Measurements from ENCODE around the gene MACROD2.
A peak's percentile ranks its signal among the peaks of the same experiment; 100 is the strongest.
"Not testable (repeated sequence)": the region's sequence is repeated elsewhere in the genome, so short reads cannot be mapped to it uniquely, and the experiment has no call there.

Gene MACROD2

DNA sequence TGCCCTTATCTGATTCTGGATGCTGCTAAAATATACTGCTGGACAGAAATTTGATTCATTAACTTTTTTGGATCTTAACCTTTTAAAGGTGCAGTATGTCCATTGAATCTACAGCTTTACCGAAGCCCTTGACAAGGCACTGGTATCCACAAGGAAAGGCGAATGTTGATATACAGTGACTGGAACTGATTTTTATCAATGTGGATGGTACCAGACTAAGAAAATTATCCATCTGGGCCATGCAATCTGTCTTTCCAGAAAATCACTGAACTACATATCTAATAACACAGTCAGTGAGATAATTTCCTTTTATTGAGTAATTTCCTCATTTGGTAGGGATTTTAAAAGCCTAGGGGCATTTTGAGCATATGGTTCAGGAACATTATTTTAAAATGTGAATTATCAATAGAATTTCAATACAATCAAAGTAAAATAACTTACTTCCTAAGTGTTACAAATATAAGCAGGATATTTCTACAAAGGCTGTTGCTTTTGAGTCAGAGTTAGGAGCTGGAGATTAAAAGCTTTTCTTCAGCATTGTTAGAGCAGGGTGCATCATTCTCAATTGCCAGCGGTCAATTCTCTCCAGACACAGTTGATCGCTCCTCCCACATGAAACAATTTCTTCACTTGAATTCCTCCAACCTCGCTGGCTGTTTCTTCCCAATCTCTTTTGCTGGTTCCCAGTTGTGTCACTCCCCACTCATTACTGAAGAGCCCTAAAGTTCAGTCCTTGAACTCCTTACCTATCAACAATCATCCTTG lies 927.4 kb downstream of the MACROD2 start:
- POLR2A ChIA-PET = no interaction called here
- TF ChIP-seq SETDB1 (IDR thresholded peaks at IDR 0.05; ENCODE audit: insufficient read length, low read length) (no peak), ZNF292 (tag by site-specific recombination; IDR thresholded peaks at IDR 0.05; ENCODE audit: borderline replicate concordance, low read depth) (no peak), ZBTB17 (tag by site-specific recombination; IDR thresholded peaks at IDR 0.05) (no peak), ZNF423 (tag by site-specific recombination; IDR thresholded peaks at IDR 0.05) (no peak), ZNF140 (tag by site-specific recombination; IDR thresholded peaks at IDR 0.05) (no peak), ZNF76 (tag by site-specific recombination; IDR thresholded peaks at IDR 0.05; ENCODE audit: borderline replicate concordance, low read depth) (no peak)
- TF ChIP-seq, protein P1, sequence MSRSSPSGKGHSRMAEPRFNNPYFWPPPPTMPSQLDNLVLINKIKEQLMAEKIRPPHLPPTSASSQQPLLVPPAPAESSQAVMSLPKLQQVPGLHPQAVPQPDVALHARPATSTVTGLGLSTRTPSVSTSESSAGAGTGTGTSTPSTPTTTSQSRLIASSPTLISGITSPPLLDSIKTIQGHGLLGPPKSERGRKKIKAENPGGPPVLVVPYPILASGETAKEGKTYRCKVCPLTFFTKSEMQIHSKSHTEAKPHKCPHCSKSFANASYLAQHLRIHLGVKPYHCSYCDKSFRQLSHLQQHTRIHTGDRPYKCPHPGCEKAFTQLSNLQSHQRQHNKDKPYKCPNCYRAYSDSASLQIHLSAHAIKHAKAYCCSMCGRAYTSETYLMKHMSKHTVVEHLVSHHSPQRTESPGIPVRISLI (tag by site-specific recombination; IDR thresholded peaks at IDR 0.05) = no peak
- TF ChIP-seq, protein P2, sequence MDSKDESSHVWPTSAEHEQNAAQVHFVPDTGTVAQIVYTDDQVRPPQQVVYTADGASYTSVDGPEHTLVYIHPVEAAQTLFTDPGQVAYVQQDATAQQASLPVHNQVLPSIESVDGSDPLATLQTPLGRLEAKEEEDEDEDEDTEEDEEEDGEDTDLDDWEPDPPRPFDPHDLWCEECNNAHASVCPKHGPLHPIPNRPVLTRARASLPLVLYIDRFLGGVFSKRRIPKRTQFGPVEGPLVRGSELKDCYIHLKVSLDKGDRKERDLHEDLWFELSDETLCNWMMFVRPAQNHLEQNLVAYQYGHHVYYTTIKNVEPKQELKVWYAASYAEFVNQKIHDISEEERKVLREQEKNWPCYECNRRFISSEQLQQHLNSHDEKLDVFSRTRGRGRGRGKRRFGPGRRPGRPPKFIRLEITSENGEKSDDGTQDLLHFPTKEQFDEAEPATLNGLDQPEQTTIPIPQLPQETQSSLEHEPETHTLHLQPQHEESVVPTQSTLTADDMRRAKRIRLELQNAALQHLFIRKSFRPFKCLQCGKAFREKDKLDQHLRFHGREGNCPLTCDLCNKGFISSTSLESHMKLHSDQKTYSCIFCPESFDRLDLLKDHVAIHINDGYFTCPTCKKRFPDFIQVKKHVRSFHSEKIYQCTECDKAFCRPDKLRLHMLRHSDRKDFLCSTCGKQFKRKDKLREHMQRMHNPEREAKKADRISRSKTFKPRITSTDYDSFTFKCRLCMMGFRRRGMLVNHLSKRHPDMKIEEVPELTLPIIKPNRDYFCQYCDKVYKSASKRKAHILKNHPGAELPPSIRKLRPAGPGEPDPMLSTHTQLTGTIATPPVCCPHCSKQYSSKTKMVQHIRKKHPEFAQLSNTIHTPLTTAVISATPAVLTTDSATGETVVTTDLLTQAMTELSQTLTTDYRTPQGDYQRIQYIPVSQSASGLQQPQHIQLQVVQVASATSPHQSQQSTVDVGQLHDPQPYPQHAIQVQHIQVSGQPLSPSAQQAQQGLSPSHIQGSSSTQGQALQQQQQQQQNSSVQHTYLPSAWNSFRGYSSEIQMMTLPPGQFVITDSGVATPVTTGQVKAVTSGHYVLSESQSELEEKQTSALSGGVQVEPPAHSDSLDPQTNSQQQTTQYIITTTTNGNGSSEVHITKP (tag by site-specific recombination; IDR thresholded peaks at IDR 0.05) = no peak
- Histone ChIP-seq H3K4me3 (ENCODE audit: low read depth, low read length) (no peak overlapping the region), H3K9me3 (ENCODE audit: control insufficient read depth, insufficient read depth, low read depth, low read length) (no peaks in the 10 kb centered on the region), H3K27ac (ENCODE audit: extremely low read depth, low read depth, low read length) (no peak overlapping the region), H3K36me3 (ENCODE audit: control insufficient read depth in 2 of 2, insufficient read depth in 1 of 2, low read length in 2 of 2) (no peaks in the 10 kb centered on the region), H3K4me1 (ENCODE audit: control insufficient read depth, insufficient read depth, low read length) (peaks cover 16% of the 10 kb centered on the region)
- CTCF ChIA-PET = interaction anchor here (0.9 kb wide), 1 partner anchor 242 kb away, joined by 3 read pairs; no protein-coding TSS in a partner anchor

DNA sequence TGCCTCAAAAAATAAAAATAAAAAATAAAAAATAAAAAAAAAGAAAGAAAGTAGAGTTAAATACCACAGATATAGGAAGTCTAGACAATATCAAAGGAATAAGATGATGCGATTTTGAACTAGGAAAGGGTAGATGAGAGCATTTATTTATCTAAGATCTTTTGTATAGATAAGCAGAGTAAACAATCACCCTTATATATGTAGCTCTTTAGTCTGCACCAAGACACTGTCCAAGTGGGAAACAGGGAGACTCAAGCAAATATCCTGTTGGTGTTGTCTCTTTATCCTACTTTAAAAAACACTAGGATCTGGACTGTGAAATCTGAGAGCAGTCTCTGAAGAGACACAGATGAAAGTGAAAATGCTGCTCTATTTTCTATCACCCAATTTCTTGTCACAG lies 929.1 kb downstream of the MACROD2 start:
- no peak overlapping the region for H3K4me3 ChIP-seq (ENCODE audit: low read depth, low read length)
- POLR2A ChIA-PET = interaction anchor here (0.6 kb wide), 1 partner anchor 468 kb away, joined by 4 read pairs; no protein-coding TSS in a partner anchor
- no peaks in the 10 kb centered on the region for H3K36me3 ChIP-seq (ENCODE audit: control insufficient read depth in 2 of 2, insufficient read depth in 1 of 2, low read length in 2 of 2)
- H3K27ac ChIP-seq (ENCODE audit: extremely low read depth, low read depth, low read length) = no peak overlapping the region
- TF ChIP-seq, protein P2 (tag by site-specific recombination; IDR thresholded peaks at IDR 0.05) = peak; percentile 44; the same call in 1 of the 2 replicates
- TF ChIP-seq, protein P3, sequence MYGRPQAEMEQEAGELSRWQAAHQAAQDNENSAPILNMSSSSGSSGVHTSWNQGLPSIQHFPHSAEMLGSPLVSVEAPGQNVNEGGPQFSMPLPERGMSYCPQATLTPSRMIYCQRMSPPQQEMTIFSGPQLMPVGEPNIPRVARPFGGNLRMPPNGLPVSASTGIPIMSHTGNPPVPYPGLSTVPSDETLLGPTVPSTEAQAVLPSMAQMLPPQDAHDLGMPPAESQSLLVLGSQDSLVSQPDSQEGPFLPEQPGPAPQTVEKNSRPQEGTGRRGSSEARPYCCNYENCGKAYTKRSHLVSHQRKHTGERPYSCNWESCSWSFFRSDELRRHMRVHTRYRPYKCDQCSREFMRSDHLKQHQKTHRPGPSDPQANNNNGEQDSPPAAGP (tag by site-specific recombination; IDR thresholded peaks at IDR 0.05) = no peak
- peaks cover 15% of the 10 kb centered on the region for H3K4me1 ChIP-seq (ENCODE audit: control insufficient read depth, insufficient read depth, low read length)
- no peaks in the 10 kb centered on the region for H3K9me3 ChIP-seq (ENCODE audit: control insufficient read depth, insufficient read depth, low read depth, low read length)
- CTCF ChIA-PET = interaction anchor here (0.6 to 1.1 kb wide), 3 partner anchors 14 to 361 kb away, joined by 3 to 4 read pairs (median 3); no protein-coding TSS in a partner anchor

DNA sequence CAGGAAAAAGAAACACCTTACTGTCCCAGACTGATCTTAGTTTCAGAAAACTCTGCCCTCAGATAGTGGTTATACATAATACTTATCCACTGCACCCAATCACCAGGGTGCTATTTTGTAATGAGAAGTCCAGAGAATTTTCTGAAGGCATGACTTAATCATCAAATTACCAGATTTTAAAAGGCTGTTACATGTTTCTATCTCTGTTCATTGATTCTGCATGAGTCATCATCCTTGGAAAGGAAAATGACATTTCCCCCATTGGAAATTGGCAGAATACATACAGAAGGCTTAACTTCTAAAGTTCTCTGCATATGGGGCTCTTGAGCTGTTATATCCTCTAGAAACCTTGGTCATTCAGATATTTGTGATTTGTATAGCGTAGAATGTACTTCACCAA lies 930.0 kb downstream of the MACROD2 start:
- CTCF ChIA-PET = no interaction called here

DNA sequence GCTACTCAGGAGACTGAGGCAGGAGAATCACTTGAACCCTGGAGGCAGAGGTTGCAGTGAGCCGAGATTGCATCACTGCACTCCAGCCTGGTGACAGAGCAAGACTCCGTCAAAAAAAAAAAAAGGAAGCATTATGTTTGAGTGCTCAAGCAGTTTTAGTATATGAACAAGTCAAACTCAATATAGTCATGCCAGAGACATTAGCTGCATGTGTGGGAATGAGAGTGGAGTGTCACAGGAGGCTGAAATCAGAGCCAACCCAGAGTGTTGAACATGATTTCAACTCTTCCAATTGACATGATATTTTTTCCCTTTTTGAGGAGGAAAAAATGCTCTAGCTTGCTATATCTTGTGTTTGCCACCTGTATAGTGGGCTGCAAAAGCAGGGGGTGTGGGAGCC lies 931.1 kb downstream of the MACROD2 start:
- H3K9me3 ChIP-seq (ENCODE audit: control insufficient read depth, insufficient read depth, low read depth, low read length); H3K27ac ChIP-seq (ENCODE audit: extremely low read depth, low read depth, low read length); H3K4me3 ChIP-seq (ENCODE audit: low read depth, low read length); H3K36me3 ChIP-seq (ENCODE audit: control insufficient read depth in 2 of 2, insufficient read depth in 1 of 2, low read length in 2 of 2); H3K4me1 ChIP-seq (ENCODE audit: control insufficient read depth, insufficient read depth, low read length): not testable (repeated sequence)
- ChIA-PET CTCF (interaction anchor here (0.6 to 0.8 kb wide), 2 partner anchors 12 to 310 kb away, joined by 3 to 4 read pairs; no protein-coding TSS in a partner anchor), POLR2A (interaction anchor here (0.7 kb wide), 1 partner anchor 36 kb away, joined by 4 read pairs; no protein-coding TSS in a partner anchor)

More for the DNA sequence above, 930.0 kb downstream of the MACROD2 start:
- Histone ChIP-seq H3K36me3 (ENCODE audit: control insufficient read depth in 2 of 2, insufficient read depth in 1 of 2, low read length in 2 of 2) (no peaks in the 10 kb centered on the region), H3K4me3 (ENCODE audit: low read depth, low read length) (no peak overlapping the region), H3K9me3 (ENCODE audit: control insufficient read depth, insufficient read depth, low read depth, low read length) (no peaks in the 10 kb centered on the region), H3K27ac (ENCODE audit: extremely low read depth, low read depth, low read length) (no peak overlapping the region), H3K4me1 (ENCODE audit: control insufficient read depth, insufficient read depth, low read length) (peaks cover 8% of the 10 kb centered on the region; the same call in 1 of the 2 replicates)
- TF ChIP-seq ZNF423 (tag by site-specific recombination; IDR thresholded peaks at IDR 0.05) = no peak
- TF ChIP-seq, protein P4, sequence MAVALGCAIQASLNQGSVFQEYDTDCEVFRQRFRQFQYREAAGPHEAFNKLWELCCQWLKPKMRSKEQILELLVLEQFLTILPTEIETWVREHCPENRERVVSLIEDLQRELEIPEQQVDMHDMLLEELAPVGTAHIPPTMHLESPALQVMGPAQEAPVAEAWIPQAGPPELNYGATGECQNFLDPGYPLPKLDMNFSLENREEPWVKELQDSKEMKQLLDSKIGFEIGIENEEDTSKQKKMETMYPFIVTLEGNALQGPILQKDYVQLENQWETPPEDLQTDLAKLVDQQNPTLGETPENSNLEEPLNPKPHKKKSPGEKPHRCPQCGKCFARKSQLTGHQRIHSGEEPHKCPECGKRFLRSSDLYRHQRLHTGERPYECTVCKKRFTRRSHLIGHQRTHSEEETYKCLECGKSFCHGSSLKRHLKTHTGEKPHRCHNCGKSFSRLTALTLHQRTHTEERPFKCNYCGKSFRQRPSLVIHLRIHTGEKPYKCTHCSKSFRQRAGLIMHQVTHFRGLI (tag by site-specific recombination; IDR thresholded peaks at IDR 0.05) = no peak
- TF ChIP-seq ZNF521 (tag by site-specific recombination; IDR thresholded peaks at IDR 0.05) = no peak
- no peak for TF ChIP-seq ZNF510 (tag by site-specific recombination; IDR thresholded peaks at IDR 0.05; ENCODE audit: insufficient replicate concordance)
- POLR2A ChIA-PET = no interaction called here
